PFSK-1 (cell line): ENCODE measurements around the gene DTWD2.

Source experiments
- FOXP2 ChIP-seq: optimal IDR thresholded peaks from 2 replicates; pipeline ENCODE3; 2011; ENCODE audit warnings: borderline replicate concordance, control low read depth, inconsistent platforms; ENCODE audit not compliant: insufficient read depth; ENCODE audit errors: extremely low read length, extremely low read depth
- POLR2AphosphoS5 ChIP-seq: IDR thresholded peaks from 2 replicates; pipeline ENCODE4 v1.6.1; 2012; ENCODE audit warnings: low read depth, mild to moderate bottlenecking, control low read depth, low read length, moderate library complexity
- SIN3A ChIP-seq: IDR thresholded peaks from 2 replicates; pipeline ENCODE4 v1.6.1; 2012; ENCODE audit warnings: mild to moderate bottlenecking, low read length, moderate library complexity, borderline replicate concordance; ENCODE audit not compliant: insufficient read depth
- TAF1 ChIP-seq: IDR thresholded peaks from 2 replicates; pipeline ENCODE4 v1.6.1; 2012; ENCODE audit warnings: low read length, control low read depth, borderline replicate concordance; ENCODE audit not compliant: insufficient read depth
- TF ChIP-seq, protein P1 (sequence below), 2 experiments: IDR thresholded peaks; 2 replicates each; pipeline versions ENCODE4 v1.6.1 to v1.8.0; 2011 to 2012; ENCODE audit warnings: low read depth in 2 of 2, low read length in 2 of 2, control low read depth in 1 of 2, inconsistent platforms in 1 of 2, mild to moderate bottlenecking in 1 of 2, moderate library complexity in 1 of 2; ENCODE audit not compliant: insufficient read depth in 1 of 2

Gene DTWD2

DNA sequence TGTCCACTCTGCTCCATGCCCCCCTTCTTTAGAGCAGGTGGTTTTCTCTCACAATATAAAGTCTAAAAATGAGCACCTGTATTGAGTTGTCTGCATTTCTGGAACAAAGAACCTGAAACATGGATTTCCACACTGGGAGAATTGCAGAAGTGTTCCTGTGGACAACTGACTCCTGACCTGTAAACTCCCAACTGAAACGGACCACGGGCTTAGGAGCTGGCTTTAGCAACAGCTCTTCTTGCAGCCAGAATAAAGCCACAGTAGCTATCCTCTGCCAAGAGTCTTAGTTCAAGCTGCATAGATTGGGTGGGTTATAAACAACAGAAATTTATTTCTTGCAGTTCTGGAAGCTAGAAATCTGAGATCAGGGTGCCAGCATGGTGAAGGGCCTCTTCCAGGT is 194.7 kb downstream of the DTWD2 start:
- TF ChIP-seq FOXP2 (no peak), POLR2AphosphoS5 (no peak), TAF1 (no peak), SIN3A (no peak)
- TF ChIP-seq, protein P1, sequence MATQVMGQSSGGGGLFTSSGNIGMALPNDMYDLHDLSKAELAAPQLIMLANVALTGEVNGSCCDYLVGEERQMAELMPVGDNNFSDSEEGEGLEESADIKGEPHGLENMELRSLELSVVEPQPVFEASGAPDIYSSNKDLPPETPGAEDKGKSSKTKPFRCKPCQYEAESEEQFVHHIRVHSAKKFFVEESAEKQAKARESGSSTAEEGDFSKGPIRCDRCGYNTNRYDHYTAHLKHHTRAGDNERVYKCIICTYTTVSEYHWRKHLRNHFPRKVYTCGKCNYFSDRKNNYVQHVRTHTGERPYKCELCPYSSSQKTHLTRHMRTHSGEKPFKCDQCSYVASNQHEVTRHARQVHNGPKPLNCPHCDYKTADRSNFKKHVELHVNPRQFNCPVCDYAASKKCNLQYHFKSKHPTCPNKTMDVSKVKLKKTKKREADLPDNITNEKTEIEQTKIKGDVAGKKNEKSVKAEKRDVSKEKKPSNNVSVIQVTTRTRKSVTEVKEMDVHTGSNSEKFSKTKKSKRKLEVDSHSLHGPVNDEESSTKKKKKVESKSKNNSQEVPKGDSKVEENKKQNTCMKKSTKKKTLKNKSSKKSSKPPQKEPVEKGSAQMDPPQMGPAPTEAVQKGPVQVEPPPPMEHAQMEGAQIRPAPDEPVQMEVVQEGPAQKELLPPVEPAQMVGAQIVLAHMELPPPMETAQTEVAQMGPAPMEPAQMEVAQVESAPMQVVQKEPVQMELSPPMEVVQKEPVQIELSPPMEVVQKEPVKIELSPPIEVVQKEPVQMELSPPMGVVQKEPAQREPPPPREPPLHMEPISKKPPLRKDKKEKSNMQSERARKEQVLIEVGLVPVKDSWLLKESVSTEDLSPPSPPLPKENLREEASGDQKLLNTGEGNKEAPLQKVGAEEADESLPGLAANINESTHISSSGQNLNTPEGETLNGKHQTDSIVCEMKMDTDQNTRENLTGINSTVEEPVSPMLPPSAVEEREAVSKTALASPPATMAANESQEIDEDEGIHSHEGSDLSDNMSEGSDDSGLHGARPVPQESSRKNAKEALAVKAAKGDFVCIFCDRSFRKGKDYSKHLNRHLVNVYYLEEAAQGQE (IDR thresholded peaks at IDR 0.05; ENCODE audit: insufficient read depth in 1 of 2, low read depth in 2 of 2, low read length in 2 of 2): no peak

DNA sequence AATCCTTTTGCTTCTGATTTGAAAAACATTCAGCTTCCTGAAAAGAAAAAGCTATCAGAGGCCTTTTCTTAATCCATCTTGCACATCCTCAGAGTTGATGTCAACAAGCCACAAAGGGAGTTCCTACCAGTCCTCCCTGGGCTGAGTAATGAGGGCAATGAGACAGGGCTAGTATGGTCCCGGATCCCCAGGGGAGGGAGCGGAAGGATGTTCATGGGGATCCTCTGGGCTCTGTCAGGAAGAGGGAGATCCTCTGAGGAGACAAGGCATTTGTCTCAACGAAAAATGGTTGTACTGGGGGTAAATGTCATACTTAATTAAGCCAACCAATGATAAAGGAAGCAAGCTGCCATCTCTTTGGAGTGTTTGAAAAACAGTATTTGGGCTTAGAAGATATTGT is 195.3 kb downstream of the DTWD2 start:
- TF ChIP-seq TAF1 (no peak), SIN3A (no peak), POLR2AphosphoS5 (no peak), FOXP2 (no peak)
- TF ChIP-seq, protein P1 (IDR thresholded peaks at IDR 0.05; ENCODE audit: insufficient read depth in 1 of 2, low read depth in 2 of 2, low read length in 2 of 2): no peak

DNA sequence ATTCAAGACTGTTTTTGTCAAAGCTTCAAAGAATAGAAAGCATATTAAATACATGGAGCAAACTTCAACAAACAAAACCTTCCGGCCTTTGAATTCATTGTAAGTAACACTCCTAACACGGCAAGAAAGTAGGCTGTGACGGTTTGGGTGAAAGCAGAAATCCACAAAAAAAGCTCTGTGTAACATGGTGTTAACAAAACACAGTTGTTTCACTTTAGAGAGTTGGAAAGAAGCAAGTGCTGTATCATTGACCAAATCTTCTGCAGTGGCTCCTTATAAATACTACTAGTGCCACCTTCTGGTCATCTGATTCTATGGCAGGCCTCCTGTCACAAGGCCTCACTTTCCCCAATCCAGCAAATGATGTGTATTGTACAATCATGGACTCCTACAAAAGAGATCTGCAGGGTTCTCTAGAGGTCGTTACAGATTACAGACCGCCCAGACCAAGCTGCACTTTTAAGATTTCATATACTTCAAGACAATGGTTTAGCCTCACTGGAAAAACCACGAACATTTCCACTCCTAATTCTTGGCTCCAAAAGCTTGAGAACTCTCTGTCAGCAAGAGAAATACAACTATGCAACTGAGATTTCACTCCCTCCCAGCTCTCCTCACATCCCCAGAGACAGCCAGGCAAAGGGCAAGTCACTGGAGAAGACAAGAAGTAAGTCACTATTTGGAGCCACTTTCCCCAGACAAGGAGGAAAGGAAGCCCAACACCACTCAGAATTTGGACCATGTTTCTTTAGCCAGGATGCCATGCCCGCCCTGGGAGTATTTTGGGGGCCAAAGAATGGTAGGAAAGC is 196.2 kb downstream of the DTWD2 start:
- TF ChIP-seq SIN3A (no peak), TAF1 (no peak)

DNA sequence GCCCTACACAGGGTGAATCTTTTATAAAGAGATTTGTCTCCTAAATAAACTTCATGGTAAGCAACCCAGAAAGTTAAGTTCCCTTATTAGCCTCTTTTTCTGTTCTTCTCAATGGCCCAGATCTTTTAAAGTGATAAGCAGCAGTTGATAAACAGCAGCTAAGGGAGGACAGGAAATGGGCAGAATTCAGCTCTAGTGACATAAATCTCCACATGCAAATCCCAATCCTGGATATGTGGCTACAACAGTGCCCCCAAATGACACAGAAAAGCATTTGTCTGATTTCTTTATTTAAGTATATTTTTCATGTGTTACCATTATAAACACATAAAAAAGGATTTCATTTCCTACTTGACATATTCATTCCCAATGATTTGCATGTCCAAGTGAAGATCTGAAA is 199.0 kb downstream of the DTWD2 start:
- TF ChIP-seq, protein P1 (IDR thresholded peaks at IDR 0.05; ENCODE audit: insufficient read depth in 1 of 2, low read depth in 2 of 2, low read length in 2 of 2): no peak
- no peak for TF ChIP-seq POLR2AphosphoS5

DNA sequence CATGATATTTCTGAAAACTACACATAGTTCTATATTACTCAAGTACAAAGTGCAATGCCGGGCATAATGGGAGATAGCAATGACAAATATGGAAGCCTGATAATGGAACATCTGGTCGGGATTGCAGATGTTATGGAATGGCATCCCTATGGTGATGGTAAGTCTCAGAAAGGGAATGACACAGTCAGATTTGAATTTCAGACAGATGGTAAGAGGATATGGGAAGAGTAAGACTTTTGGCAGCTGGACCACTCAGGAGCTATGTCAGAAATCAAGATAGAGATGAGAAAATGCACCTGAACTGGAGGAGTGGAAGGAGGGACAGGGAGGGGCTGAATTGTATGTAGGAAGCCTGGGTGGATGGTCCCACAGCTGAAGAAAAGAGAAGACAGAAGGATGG is 200.0 kb downstream of the DTWD2 start:
- TF ChIP-seq, protein P1 (IDR thresholded peaks at IDR 0.05; ENCODE audit: insufficient read depth in 1 of 2, low read depth in 2 of 2, low read length in 2 of 2): no peak
- TF ChIP-seq TAF1 (no peak), POLR2AphosphoS5 (no peak), SIN3A (no peak), FOXP2 (no peak)
